NCI-H526 (cell line): ENCODE data around the gene CAMK2A.
A peak's percentile ranks its signal among the peaks of the same experiment; 100 is the strongest.

Experiments
- DNase-seq, 2 experiments: peaks; one replicate each; lab custom pipeline; 2025; lab: John Stamatoyannopoulos, UW

Gene CAMK2A

GRCh38 chr5:150211156-150212030, 78.2 kb downstream of the CAMK2A start:
- no peak for DNase-seq

- DNase-seq, result no peak
These were observed 78.9 kb downstream of the CAMK2A start for GRCh38 chr5:150210644-150211043.

GRCh38 chr5:150209099-150209635, 80.4 kb downstream of the CAMK2A start:
- no peak for DNase-seq

GRCh38 chr5:150208187-150209098, 81.1 kb downstream of the CAMK2A start:
- DNase-seq, result no peak

GRCh38 chr5:150206779-150207115, 82.8 kb downstream of the CAMK2A start:
- DNase-seq, result no peak

- no peak for DNase-seq
These were observed 83.3 kb downstream of the CAMK2A start for GRCh38 chr5:150206098-150206778.

- DNase-seq, result no peak
These were observed 85.0 kb downstream of the CAMK2A start for GRCh38 chr5:150204590-150204960.

GRCh38 chr5:150203832-150204589, 85.6 kb downstream of the CAMK2A start:
- DNase-seq, result no peak

GRCh38 chr5:150202501-150202900, 87.1 kb downstream of the CAMK2A start:
- no peak for DNase-seq

- no peak for DNase-seq
These were observed 92.1 kb downstream of the CAMK2A start for GRCh38 chr5:150197476-150197875.

- DNase-seq, result no peak
These were observed 92.6 kb downstream of the CAMK2A start for GRCh38 chr5:150196986-150197385.

- DNase-seq, result no peak
These were observed 93.1 kb downstream of the CAMK2A start for GRCh38 chr5:150196514-150196913.

GRCh38 chr5:150195736-150196485, 93.7 kb downstream of the CAMK2A start:
- DNase-seq, result no peak

- DNase-seq, result no peak
These were observed 97.1 kb downstream of the CAMK2A start for GRCh38 chr5:150192462-150192861.

GRCh38 chr5:150190987-150191386, 98.6 kb downstream of the CAMK2A start:
- DNase-seq, result no peak

GRCh38 chr5:150190503-150190979, 99.0 kb downstream of the CAMK2A start:
- no peak for DNase-seq

- DNase-seq, result peak in 1 of 2 experiments; percentile 5
These were observed 99.7 kb downstream of the CAMK2A start, which contains the start of gene SLC6A7 for GRCh38 chr5:150189728-150190502. Gene SLC6A7 (plus strand): TSS chr5:150190062. CDS start chr5:150190328, 266 bp downstream.

GRCh38 chr5:150189326-150189725, 100.2 kb downstream of the CAMK2A start:
- DNase-seq, result no peak

GRCh38 chr5:150188146-150188842, 101.3 kb downstream of the CAMK2A start:
- no peak for DNase-seq
